ENCODE measurements around the gene UBE2A. TPM values are rescaled to one million over a fixed set of nuclear protein-coding genes. Genes with fewer than 3 reads are reported as not detected.
A peak's percentile ranks its signal among the peaks of the same experiment; 100 is the strongest.

UBE2A gene
- 10 to 100 TPM; 46.6 to 56.7 TPM for total RNA-seq
- long read RNA-seq, donor 1, transcript UBE2A-202 (6 exons, 1,874 nt) = major isoform, 13 of 18 reads
- long read RNA-seq, donor 1, partial matches to known transcripts = 0 of 18 reads
- long read RNA-seq, donor 1, other reads (novel, unspliced or antisense) = 1 of 18 reads
- long read RNA-seq, donor 2, transcript UBE2A-202 (6 exons, 1,874 nt) = major isoform, 60 of 89 reads
- long read RNA-seq, donor 2, transcript UBE2A-206 (5 exons, 1,381 nt) = minor isoform, 13 of 89 reads
- long read RNA-seq, donor 2, partial matches to known transcripts = 8 of 89 reads
- long read RNA-seq, donor 2, other reads (novel, unspliced or antisense) = 5 of 89 reads

- intact Hi-C loops (cut with DNase I) = no loop called here
Measured at GRCh38 chrX:119574394-119575266, at the start of gene UBE2A. UBE2A (plus strand) TSS chrX:119574563; CDS start chrX:119574712, 149 bp downstream.

GRCh38 chrX:119529345-119530276 is 44.8 kb upstream of the UBE2A start:
- no peak for DNase-seq (ENCODE audit: low spot score)
- intact Hi-C loops (cut with DNase I) = no loop called here

More at GRCh38 chrX:119574394-119575266, at the start of gene UBE2A:
- DNase-seq (ENCODE audit: low spot score) = peak; percentile 96

DNA sequence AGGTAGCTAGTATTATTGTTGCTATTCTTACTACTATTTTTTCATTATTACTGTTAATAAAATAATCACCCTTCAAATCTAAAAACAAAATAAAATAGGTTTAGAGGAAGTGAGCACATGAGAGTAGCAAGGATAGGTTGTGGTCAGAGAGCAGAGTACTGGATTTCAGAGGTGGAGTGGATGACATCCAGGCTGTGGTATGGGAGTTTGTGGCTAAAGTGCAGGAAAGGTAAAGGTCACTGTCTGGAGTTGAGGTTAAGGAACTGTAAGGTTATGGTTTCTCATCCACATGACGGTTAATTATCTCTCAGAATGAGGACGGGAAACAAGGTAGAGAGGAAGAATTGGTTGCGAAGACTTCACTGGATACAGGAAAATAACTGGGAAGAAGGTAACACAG is 36.9 kb upstream of the UBE2A start:
- intact Hi-C loops (cut with DNase I) = no loop called here
- DNase-seq (ENCODE audit: low spot score) = no peak

GRCh38 chrX:119539872-119540271 is 34.5 kb upstream of the UBE2A start:
- intact Hi-C loops (cut with DNase I) = no loop called here
- DNase-seq (ENCODE audit: low spot score) = no peak

DNA sequence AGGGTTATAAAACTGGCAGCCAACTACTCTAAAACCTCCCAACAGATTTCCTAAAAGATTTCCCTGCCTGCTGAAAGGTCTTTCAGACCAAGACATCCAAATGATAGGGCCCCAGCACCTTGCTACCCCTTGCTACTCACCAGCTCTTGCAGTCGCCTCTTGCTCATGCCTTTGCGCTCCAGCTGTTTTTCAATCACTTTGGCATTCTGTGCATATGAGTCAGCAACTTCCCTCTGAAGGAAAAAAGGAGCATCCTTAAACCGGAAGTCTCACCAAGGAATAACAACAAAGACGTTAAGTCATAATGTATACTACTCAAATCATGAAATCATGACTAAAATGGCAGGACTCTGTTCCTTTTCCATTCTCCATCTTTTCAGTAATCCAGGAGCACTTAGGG is 33.2 kb upstream of the UBE2A start:
- intact Hi-C loops (cut with DNase I) = no loop called here
- no peak for DNase-seq (ENCODE audit: low spot score)

GRCh38 chrX:119549327-119550016 is 24.9 kb upstream of the UBE2A start:
- intact Hi-C loops (cut with DNase I) = no loop called here
- no peak for DNase-seq (ENCODE audit: low spot score)

- no peak for DNase-seq (ENCODE audit: low spot score)
- intact Hi-C loops (cut with DNase I) = no loop called here
Measured at GRCh38 chrX:119552508-119552907, 21.9 kb upstream of the UBE2A start.

GRCh38 chrX:119565107-119565663 is 9.2 kb upstream of the UBE2A start, which contains the start of gene STEEP1:
STEEP1 (minus strand) TSS chrX:119565409; CDS start chrX:119565355, 54 bp downstream.
- peak; percentile 95 for DNase-seq (ENCODE audit: low spot score)
- intact Hi-C loops (cut with DNase I) = no loop called here

GRCh38 chrX:119570351-119570835 is 4.0 kb upstream of the UBE2A start:
- no peak for DNase-seq (ENCODE audit: low spot score)
- intact Hi-C loops (cut with DNase I) = no loop called here

DNA sequence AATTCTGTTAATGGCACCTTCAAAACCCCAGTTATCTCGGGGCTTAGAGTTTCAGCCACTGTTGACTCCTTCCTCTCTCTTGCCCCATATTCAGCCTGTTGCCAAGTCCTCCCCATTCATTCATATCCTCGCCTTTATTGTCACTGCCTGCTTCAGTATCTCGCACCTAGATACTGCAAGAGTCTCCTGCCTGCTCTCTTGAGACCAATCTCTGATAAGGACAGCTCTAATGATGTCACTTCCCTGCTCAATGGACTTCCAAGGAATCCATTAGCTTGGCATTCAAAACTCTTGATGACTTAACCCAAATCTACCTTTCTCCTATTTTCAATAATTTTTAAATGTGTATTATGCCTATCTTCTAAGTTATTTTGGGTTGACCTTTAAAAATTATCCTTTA is 1.1 kb upstream of the UBE2A start:
- intact Hi-C loops (cut with DNase I) = no loop called here
- no peak for DNase-seq (ENCODE audit: low spot score)

DNA sequence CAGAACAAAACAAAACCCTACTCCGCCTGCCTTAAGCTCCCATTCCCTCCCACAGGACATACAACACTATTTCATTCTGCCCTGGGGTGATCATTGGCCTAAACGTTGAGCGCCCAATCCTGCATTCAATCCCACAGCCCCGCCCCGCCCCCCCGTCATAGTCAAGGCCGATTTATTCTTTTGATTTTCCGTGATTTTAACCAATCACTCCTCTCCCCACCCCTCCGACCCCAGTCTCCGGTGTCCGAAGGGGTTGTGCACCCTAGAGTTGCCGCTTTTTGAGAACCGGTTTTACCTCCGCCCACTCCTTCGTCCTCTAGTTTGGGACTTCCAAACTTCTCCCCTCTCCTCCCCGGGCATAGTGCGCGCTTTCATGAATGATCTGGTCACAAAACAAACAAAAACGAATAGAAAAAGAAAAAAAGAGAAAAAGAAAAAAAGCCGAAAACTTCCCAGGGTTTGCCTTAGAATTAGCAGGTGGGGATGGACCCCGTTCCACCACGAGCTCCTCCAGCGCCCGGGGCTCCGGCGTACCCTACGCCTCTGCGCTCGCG is 446 bp upstream of the UBE2A start:
- no peak for DNase-seq (ENCODE audit: low spot score)
- intact Hi-C loops (cut with DNase I) = no loop called here

- DNase-seq (ENCODE audit: low spot score) = no peak
- intact Hi-C loops (cut with DNase I) = no loop called here
Measured at GRCh38 chrX:119579414-119579813, 5.1 kb downstream of the UBE2A start.

DNA sequence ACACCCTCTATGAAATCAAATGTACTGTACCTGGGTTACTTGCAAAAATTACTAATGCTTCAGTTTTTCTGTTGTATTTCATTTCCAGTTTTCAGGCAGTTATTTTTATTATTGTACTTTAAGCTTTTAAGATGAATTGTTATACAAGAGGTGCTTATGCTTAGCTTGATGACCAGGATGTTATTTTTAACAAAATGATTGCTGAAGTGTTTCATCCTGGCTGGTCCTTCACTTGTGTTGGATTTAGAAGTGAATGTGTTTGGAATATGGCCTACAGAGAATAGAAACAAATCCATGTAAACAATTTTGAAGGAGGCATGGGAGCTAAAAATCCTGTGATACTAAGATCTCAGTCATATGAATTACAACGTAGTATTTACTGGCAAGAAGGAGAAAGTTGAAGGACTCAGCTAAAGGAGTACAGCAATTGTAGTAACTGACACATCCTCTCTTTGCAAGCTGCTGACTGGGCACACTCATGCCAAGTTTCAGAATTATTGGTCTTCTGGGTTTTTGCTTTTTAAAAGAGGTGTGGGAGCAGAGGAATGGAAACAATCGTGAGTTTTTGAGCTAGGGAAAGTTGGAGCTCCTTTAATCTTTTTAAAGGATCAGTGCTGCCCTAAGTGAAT is 9.2 kb downstream of the UBE2A start:
- no peak for DNase-seq (ENCODE audit: low spot score)
- intact Hi-C loops (cut with DNase I) = no loop called here

DNA sequence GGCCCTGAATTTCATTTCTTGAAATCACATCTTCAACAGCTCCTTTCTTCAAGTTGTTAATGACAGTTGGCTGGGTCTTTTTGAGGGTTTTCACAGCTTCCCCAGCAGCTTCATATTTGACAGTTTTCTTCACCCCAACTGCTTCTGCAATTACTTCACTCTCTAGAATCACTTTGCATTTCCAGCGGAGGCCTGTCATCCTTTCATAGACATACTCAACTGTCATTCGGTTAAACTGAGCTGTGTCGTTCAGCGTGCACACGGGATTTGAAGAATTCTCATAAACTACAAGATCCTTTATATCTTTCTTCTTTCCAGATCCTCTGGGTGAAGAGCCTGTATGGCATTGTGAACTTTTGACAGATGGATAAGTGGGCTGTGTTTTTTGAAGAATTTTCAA is 15.4 kb downstream of the UBE2A start:
- DNase-seq (ENCODE audit: low spot score) = no peak
- intact Hi-C loops (cut with DNase I) = no loop called here

GRCh38 chrX:119602701-119603255 is 28.4 kb downstream of the UBE2A start:
- intact Hi-C loops (cut with DNase I) = no loop called here
- DNase-seq (ENCODE audit: low spot score) = no peak

- no peak for DNase-seq (ENCODE audit: low spot score)
- intact Hi-C loops (cut with DNase I) = no loop called here
Measured at GRCh38 chrX:119604766-119605463, 30.6 kb downstream of the UBE2A start.
